SH-SY5Y (cell line): ENCODE data around the gene NAT8L.

Experiments used
- GATA2 ChIP-seq: IDR thresholded peaks from 2 replicates; pipeline ENCODE4 v1.6.1; 2011; ENCODE audit warnings: mild to moderate bottlenecking, low read depth, low read length
- GATA3 ChIP-seq: IDR thresholded peaks from 2 replicates; pipeline ENCODE4 v1.6.1; 2011; ENCODE audit warnings: low read depth, mild to moderate bottlenecking, low read length, moderate library complexity

NAT8L gene

GRCh38 chr4:2083116-2083825, 24.1 kb downstream of the NAT8L start:
- no peak for TF ChIP-seq GATA3
- no peak for TF ChIP-seq GATA2

GRCh38 chr4:2083826-2084160, 24.7 kb downstream of the NAT8L start:
- no peak for TF ChIP-seq GATA2
- TF ChIP-seq GATA3: no peak

- TF ChIP-seq GATA2: no peak
- no peak for TF ChIP-seq GATA3
Observed at GRCh38 chr4:2084316-2084715, 25.2 kb downstream of the NAT8L start.

- TF ChIP-seq GATA2 (no peak), GATA3 (no peak)
Observed at GRCh38 chr4:2085496-2085901, 26.4 kb downstream of the NAT8L start.

- TF ChIP-seq GATA3 (no peak), GATA2 (no peak)
Observed at GRCh38 chr4:2087170-2087569, 28.0 kb downstream of the NAT8L start.

GRCh38 chr4:2089222-2089621, 30.1 kb downstream of the NAT8L start:
- TF ChIP-seq GATA2 (no peak), GATA3 (no peak)

- TF ChIP-seq GATA3: no peak
- no peak for TF ChIP-seq GATA2
Observed at GRCh38 chr4:2090642-2091041, 31.5 kb downstream of the NAT8L start.

- no peak for TF ChIP-seq GATA3
- TF ChIP-seq GATA2: no peak
Observed at GRCh38 chr4:2091990-2092668, 33.0 kb downstream of the NAT8L start.

- TF ChIP-seq GATA2: no peak
- no peak for TF ChIP-seq GATA3
Observed at GRCh38 chr4:2092669-2093053, 33.5 kb downstream of the NAT8L start.

GRCh38 chr4:2093265-2093664, 34.1 kb downstream of the NAT8L start:
- TF ChIP-seq GATA3: no peak
- no peak for TF ChIP-seq GATA2

- TF ChIP-seq GATA2 (no peak), GATA3 (no peak)
Observed at GRCh38 chr4:2094545-2094944, 35.4 kb downstream of the NAT8L start.

- no peak for TF ChIP-seq GATA2
- TF ChIP-seq GATA3: no peak
Observed at GRCh38 chr4:2095236-2096072, 36.3 kb downstream of the NAT8L start.

GRCh38 chr4:2096073-2096609, 37.0 kb downstream of the NAT8L start:
- TF ChIP-seq GATA3 (no peak), GATA2 (no peak)

- TF ChIP-seq GATA2 (no peak), GATA3 (no peak)
Observed at GRCh38 chr4:2101346-2102044, 42.4 kb downstream of the NAT8L start.
